Endothelial cell of umbilical vein (primary cell): ENCODE measurements around the gene GJB3. TPM values are rescaled to one million over a fixed set of nuclear protein-coding genes. Genes with fewer than 3 reads are reported as not detected.

Experiments used
- BruUV-seq: library from RNA; stranded (reverse); fragments of 400-500 nt; replicated peaks from 2 replicates; lab custom pipeline; 2021; lab: Mats Ljungman, UMichigan
- CTCF ChIA-PET: fragments of 300-600, 350-600 bp; sonication (Branson Sonifier 250); formaldehyde crosslinking; loops from one replicate; lab custom pipeline; 2021; ENCODE audit warnings: antibody characterized with exemption, inconsistent platforms; lab: Charles Lee
- POLR2A ChIA-PET: fragments of 300-600, 350-600 bp; sonication (Branson Sonifier 250); formaldehyde crosslinking; loops from one replicate; lab custom pipeline; 2021; ENCODE audit warnings: antibody characterized with exemption, inconsistent platforms; lab: Charles Lee
- DNase-seq: peaks from one replicate; pipeline ENCODE4 v3.0.0-alpha.2; 2011; ENCODE audit warnings: low read depth, low spot score
- FAIRE-seq: peaks from 2 replicates; lab custom pipeline; 2011; peaks lifted over from hg19 to GRCh38; lab: Jason Lieb, UNC
- H2AFZ ChIP-seq: 2 replicates; pipeline ENCODE4 v1.6.0; 2012; ENCODE audit warnings: low read depth, low read length, control low read depth, inconsistent platforms
- H3K27ac ChIP-seq: 2 replicates; pipeline ENCODE4 v1.5.1; 2011; ENCODE audit warnings: low read depth, mild to moderate bottlenecking, control low read depth, low read length, moderate library complexity; ENCODE audit not compliant: insufficient read depth
- H3K27me3 ChIP-seq, 2 experiments: 2 replicates each; pipeline versions ENCODE4 v1.6.0 to v1.6.1; 2011; ENCODE audit warnings: low read length in 2 of 2, mixed read lengths in 1 of 2; ENCODE audit not compliant: control insufficient read depth in 2 of 2, insufficient read depth in 2 of 2
- H3K36me3 ChIP-seq, 2 experiments: 2 replicates in 1 of 2; 3 replicates in 1 of 2; pipeline ENCODE4 v1.5.1; 2011; ENCODE audit warnings: low read length in 2 of 2, mild to moderate bottlenecking in 1 of 2, moderate library complexity in 1 of 2; ENCODE audit not compliant: control insufficient read depth in 2 of 2, insufficient read depth in 2 of 2; ENCODE audit errors: extremely low read depth in 1 of 2
- H3K4me1 ChIP-seq: 3 replicates; pipeline ENCODE4 v1.5.1; 2011; ENCODE audit warnings: mild to moderate bottlenecking, low read length; ENCODE audit not compliant: control insufficient read depth, insufficient read depth; ENCODE audit errors: extremely low read depth
- H3K4me2 ChIP-seq: 2 replicates; pipeline ENCODE4 v1.6.1; 2011; ENCODE audit warnings: low read length, control low read depth, mixed read lengths; ENCODE audit not compliant: insufficient read depth
- H3K4me3 ChIP-seq, 3 experiments: fragments of 200-600 bp in 1 of 3; sonication (generic), shearing (Covaris generic) in 1 of 3; replicated peaks in 1 of 3; 2 replicates each; pipeline ENCODE4 v1.5.1; 2011 to 2016; ENCODE audit warnings: control low read depth in 3 of 3, low read length in 3 of 3, mild to moderate bottlenecking in 2 of 3, inconsistent platforms in 1 of 3, low read depth in 1 of 3, moderate library complexity in 1 of 3; ENCODE audit not compliant: insufficient read depth in 1 of 3
- H3K79me2 ChIP-seq: 2 replicates; pipeline ENCODE4 v1.6.0; 2012; ENCODE audit warnings: low read length, inconsistent platforms; ENCODE audit not compliant: control insufficient read depth, insufficient read depth
- H3K9ac ChIP-seq: replicated peaks from 2 replicates; pipeline ENCODE3; 2011; ENCODE audit warnings: low read length, control low read depth; ENCODE audit not compliant: insufficient read depth; ENCODE audit errors: extremely low read depth
- H3K9me1 ChIP-seq: replicated peaks from 3 replicates; pipeline ENCODE4 v1.6.0; 2011; ENCODE audit warnings: mild to moderate bottlenecking, low read length; ENCODE audit not compliant: control insufficient read depth, insufficient read depth; ENCODE audit errors: extremely low read depth
- H3K9me3 ChIP-seq: replicated peaks from 2 replicates; pipeline ENCODE4 v1.5.1; 2012; ENCODE audit warnings: low read length, inconsistent platforms; ENCODE audit not compliant: control insufficient read depth, insufficient read depth
- H4K20me1 ChIP-seq: replicated peaks from 2 replicates; pipeline ENCODE3; 2011; ENCODE audit warnings: mild to moderate bottlenecking, low read length; ENCODE audit not compliant: control insufficient read depth, insufficient read depth; ENCODE audit errors: extremely low read depth
- EZH2 ChIP-seq: IDR thresholded peaks from 2 replicates; pipeline ENCODE4 v1.6.1; 2012; ENCODE audit warnings: borderline replicate concordance, low read depth, mild to moderate bottlenecking, moderate library complexity, low read length, inconsistent platforms; ENCODE audit not compliant: severe bottlenecking
- FOS ChIP-seq: IDR thresholded peaks from 2 replicates; pipeline ENCODE4 v1.6.1; 2011; ENCODE audit warnings: mild to moderate bottlenecking, low read length, moderate library complexity, borderline replicate concordance; ENCODE audit not compliant: insufficient read depth
- GATA2 ChIP-seq: IDR thresholded peaks from 2 replicates; pipeline ENCODE4 v1.7.0; 2011; ENCODE audit warnings: low read depth, mild to moderate bottlenecking, moderate library complexity, mixed read lengths, low read length; ENCODE audit not compliant: insufficient read length, insufficient read depth
- JUN ChIP-seq: IDR thresholded peaks from 2 replicates; pipeline ENCODE4 v1.6.1; 2011; ENCODE audit warnings: borderline replicate concordance, low read depth; ENCODE audit not compliant: insufficient read length, insufficient read depth
- MYC ChIP-seq: IDR thresholded peaks from one replicate; pipeline ENCODE4 v1.6.1; 2011; ENCODE audit warnings: mild to moderate bottlenecking, low read depth, low read length
- POLR2A ChIP-seq: IDR thresholded peaks from 2 replicates; pipeline ENCODE4 v1.6.1; 2012; ENCODE audit warnings: low read depth, mild to moderate bottlenecking, control low read depth, low read length
- POLR2AphosphoS5 ChIP-seq: IDR thresholded peaks from 2 replicates; pipeline ENCODE4 v1.6.1; 2012; ENCODE audit warnings: low read depth, mild to moderate bottlenecking, control low read depth, low read length, moderate library complexity; ENCODE audit not compliant: insufficient read depth
- dilution Hi-C: fragments of 300-500 bp; cut with MboI; formaldehyde crosslinking; loops from one replicate; pipeline ENCODE4 v1.15.0; 2019; ENCODE audit warnings: low sequenced_read_pairs; ENCODE audit not compliant: extremely low pct_ligation_motif_present
- intact Hi-C: fragments of 100-400 bp; cut with micrococcal nuclease; formaldehyde crosslinking; loops from one replicate; pipeline ENCODE4 v1.10.0; 2022
- polyA plus RNA-seq, 4 experiments: library from polyadenylated mRNA; depleted of rRNA in 3 of 4; stranded (reverse) in 3 of 4; unstranded in 1 of 4; fragments of >200 nt; gene quantifications; 2 replicates each; pipeline versions ENCODE4 v1.2.1 to v1.2.3, GENCODE V29; 2011 to 2012; ENCODE audit warnings: missing spikeins in 1 of 4
- total RNA-seq: library from RNA; stranded (reverse); gene quantifications from 2 replicates; pipeline ENCODE4 v1.2.3, GENCODE V29; 2021
- TF ChIP-seq, protein P1 (sequence below), 2 donors: IDR thresholded peaks; 1 replicate in 1 of 2; 2 replicates in 1 of 2; pipeline ENCODE4 v1.5.1; 2011; ENCODE audit warnings: low read length in 2 of 2, mild to moderate bottlenecking in 2 of 2, moderate library complexity in 2 of 2, control low read depth in 1 of 2, inconsistent platforms in 1 of 2, low read depth in 1 of 2; ENCODE audit not compliant: insufficient read depth in 1 of 2; ENCODE audit errors: extremely low read depth in 1 of 2
- TF ChIP-seq, protein P2 (sequence below): IDR thresholded peaks from 2 replicates; pipeline ENCODE4 v1.6.1; 2011; ENCODE audit not compliant: insufficient read depth, insufficient read length

The GJB3 gene
- total and polyA plus RNA-seq, 2 donors (not counting 3 experiments of a cell fraction or from before 2014, with no cell fraction given), result not detected

DNA sequence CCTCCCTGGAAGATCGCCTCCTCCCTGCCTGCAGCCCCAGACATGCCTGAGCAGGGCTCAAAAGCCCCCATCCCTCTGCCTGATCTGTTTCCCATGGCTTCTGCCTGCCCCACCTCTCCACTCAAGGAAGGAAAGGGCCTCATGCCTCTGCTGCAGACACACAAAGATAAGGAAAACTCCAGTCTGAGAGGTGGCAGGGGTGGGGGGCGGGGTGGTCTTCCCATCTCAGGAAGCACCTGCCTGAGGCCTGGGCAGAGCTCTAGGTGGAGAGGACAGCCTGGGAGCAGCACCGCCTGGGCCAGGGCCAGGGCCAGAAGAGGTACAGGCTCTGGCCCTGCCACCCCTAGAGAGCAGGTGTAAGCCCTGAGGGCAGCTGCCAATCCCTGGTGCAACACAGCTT is 4.1 kb upstream of the GJB3 start:
- intact Hi-C loops, result no loop called here
- ChIA-PET CTCF (interaction anchor here (1.3 to 1.4 kb wide), 2 partner anchors 9 to 76 kb away, joined by 4 to 6 read pairs; no protein-coding TSS in a partner anchor), POLR2A (no interaction called here)
- no peak overlapping the region for H2AFZ ChIP-seq
- H3K9ac ChIP-seq, result no peak overlapping the region
- TF ChIP-seq FOS (no peak), POLR2A (no peak), GATA2 (no peak), JUN (no peak), EZH2 (no peak)
- H3K27ac ChIP-seq, result no peak overlapping the region
- no peak for DNase-seq
- no peaks in the 10 kb centered on the region for H3K36me3 ChIP-seq
- H3K9me1 ChIP-seq, result no peaks in the 10 kb centered on the region
- no peak overlapping the region for H3K4me2 ChIP-seq
- H3K4me1 ChIP-seq, result no peaks in the 10 kb centered on the region
- peaks cover 19% of the 10 kb centered on the region in 2 experiments for H3K27me3 ChIP-seq
- H3K79me2 ChIP-seq, result no peaks in the 10 kb centered on the region
- dilution Hi-C loops, result no loop called here
- H3K9me3 ChIP-seq, result no peaks in the 10 kb centered on the region
- H4K20me1 ChIP-seq, result no peaks in the 10 kb centered on the region
- BruUV-seq, result no TSS peak
- H3K4me3 ChIP-seq, result no peak overlapping the region
- no peak for FAIRE-seq

DNA sequence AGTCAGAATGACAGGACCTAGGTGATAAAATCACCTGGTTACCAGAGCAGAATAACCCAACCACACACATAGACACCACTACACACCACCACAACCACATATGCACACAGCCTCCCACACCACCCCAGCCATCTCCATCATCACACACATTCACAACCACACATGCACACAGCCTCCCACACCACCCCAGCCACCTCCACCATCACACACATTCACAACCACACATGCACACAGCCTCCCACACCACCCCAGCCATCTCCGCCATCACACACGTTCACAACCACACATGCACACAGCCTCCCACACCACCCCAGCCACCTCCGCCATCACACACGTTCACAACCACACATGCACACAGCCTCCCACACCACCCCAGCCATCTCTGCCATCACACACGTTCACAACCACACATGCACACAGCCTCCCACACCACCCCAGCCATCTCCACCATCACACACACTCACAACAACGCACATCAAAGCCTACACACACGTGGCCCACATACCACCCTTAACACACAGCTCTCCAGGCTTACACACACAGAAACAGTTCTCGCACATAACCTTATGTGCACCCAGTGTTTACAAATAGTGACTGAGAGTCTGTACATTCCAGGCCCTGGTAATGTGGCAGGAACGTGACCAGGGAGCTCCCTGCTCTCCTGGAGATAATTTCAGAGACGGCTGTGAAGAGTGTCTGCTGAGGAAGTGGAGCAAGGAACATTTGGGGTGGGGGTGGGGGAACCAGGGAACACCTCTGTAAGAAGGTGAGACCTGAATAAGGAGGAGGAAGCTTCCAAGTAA is 3.3 kb upstream of the GJB3 start:
- no peak overlapping the region for H3K27ac ChIP-seq
- no peaks in the 10 kb centered on the region for H3K79me2 ChIP-seq
- ChIA-PET CTCF (interaction anchor here (1.4 kb wide), 1 partner anchor 75 kb away, joined by 3 read pairs; no protein-coding TSS in a partner anchor), POLR2A (no interaction called here)
- H3K9ac ChIP-seq, result no peak overlapping the region
- H2AFZ ChIP-seq, result no peak overlapping the region
- H4K20me1 ChIP-seq, result no peaks in the 10 kb centered on the region
- dilution Hi-C loops (no loop called here), intact Hi-C loops (no loop called here)
- H3K4me3 ChIP-seq, result no peak overlapping the region
- no peak overlapping the region for H3K4me2 ChIP-seq
- H3K4me1 ChIP-seq, result no peaks in the 10 kb centered on the region
- no peak for DNase-seq
- no TSS peak for BruUV-seq
- no peaks in the 10 kb centered on the region for H3K9me1 ChIP-seq
- no peak for FAIRE-seq
- H3K36me3 ChIP-seq, result no peaks in the 10 kb centered on the region
- H3K27me3 ChIP-seq, result peaks cover 27% of the 10 kb centered on the region in 2 experiments
- H3K9me3 ChIP-seq, result no peaks in the 10 kb centered on the region
- TF ChIP-seq GATA2, result no peak
- TF ChIP-seq POLR2A, result no peak
- TF ChIP-seq EZH2, result no peak
- TF ChIP-seq POLR2AphosphoS5, result no peak
- TF ChIP-seq FOS, result no peak
- TF ChIP-seq, protein P1, sequence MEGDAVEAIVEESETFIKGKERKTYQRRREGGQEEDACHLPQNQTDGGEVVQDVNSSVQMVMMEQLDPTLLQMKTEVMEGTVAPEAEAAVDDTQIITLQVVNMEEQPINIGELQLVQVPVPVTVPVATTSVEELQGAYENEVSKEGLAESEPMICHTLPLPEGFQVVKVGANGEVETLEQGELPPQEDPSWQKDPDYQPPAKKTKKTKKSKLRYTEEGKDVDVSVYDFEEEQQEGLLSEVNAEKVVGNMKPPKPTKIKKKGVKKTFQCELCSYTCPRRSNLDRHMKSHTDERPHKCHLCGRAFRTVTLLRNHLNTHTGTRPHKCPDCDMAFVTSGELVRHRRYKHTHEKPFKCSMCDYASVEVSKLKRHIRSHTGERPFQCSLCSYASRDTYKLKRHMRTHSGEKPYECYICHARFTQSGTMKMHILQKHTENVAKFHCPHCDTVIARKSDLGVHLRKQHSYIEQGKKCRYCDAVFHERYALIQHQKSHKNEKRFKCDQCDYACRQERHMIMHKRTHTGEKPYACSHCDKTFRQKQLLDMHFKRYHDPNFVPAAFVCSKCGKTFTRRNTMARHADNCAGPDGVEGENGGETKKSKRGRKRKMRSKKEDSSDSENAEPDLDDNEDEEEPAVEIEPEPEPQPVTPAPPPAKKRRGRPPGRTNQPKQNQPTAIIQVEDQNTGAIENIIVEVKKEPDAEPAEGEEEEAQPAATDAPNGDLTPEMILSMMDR (IDR thresholded peaks at IDR 0.05; ENCODE audit: extremely low read depth in 1 of 2, insufficient read depth in 1 of 2, low read depth in 1 of 2, low read length in 2 of 2), result no peak
- TF ChIP-seq, protein P2, sequence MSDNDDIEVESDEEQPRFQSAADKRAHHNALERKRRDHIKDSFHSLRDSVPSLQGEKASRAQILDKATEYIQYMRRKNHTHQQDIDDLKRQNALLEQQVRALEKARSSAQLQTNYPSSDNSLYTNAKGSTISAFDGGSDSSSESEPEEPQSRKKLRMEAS, result no peak
- TF ChIP-seq MYC, result no peak
- TF ChIP-seq JUN, result no peak
